Measurements from ENCODE around the gene CFAP73.

GRCh38 chr12:113118142-113118541 lies 31.4 kb upstream of the CFAP73 start:
- TF ChIP-seq ATF3 (IDR thresholded peaks at IDR 0.05; ENCODE audit: insufficient read depth, low read depth, low read length) (no peak), POLR2A (IDR thresholded peaks at IDR 0.05; ENCODE audit: control extremely low read depth in 1 of 2, low read depth in 2 of 2, low read length in 2 of 2) (no peak), KDM1A (IDR thresholded peaks at IDR 0.05; ENCODE audit: borderline replicate concordance, low read length) (no peak), CTCF (IDR thresholded peaks at IDR 0.05; ENCODE audit: control extremely low read depth in 1 of 3, insufficient read depth in 1 of 3, low read depth in 1 of 3, low read length in 3 of 3) (no peak), ZNF274 (IDR thresholded peaks at IDR 0.05; ENCODE audit: borderline replicate concordance, extremely low read depth, low read length) (no peak), HDAC6 (IDR thresholded peaks at IDR 0.05; ENCODE audit: low read depth, low read length) (no peak), EZH2 (IDR thresholded peaks at IDR 0.05; ENCODE audit: low read depth, low read length, severe bottlenecking) (no peak), GABPA (IDR thresholded peaks at IDR 0.05; ENCODE audit: borderline replicate concordance, insufficient read depth, low read length) (no peak), RBBP5 (IDR thresholded peaks at IDR 0.05; ENCODE audit: borderline replicate concordance, low read depth, low read length) (no peak)
- TF ChIP-seq, protein P1, sequence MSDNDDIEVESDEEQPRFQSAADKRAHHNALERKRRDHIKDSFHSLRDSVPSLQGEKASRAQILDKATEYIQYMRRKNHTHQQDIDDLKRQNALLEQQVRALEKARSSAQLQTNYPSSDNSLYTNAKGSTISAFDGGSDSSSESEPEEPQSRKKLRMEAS (IDR thresholded peaks at IDR 0.05), result no peak

Data from H1 (cell line).